H1 (cell line): ENCODE results near the gene SAMD14. TPM values are rescaled to one million over a fixed set of nuclear protein-coding genes. Genes with fewer than 3 reads are reported as not detected.

Experiments
- CTCF ChIA-PET: fragments of 300-600 bp; sonication (Branson Sonifier 250); formaldehyde crosslinking; loops from one replicate; lab custom pipeline; 2021; ENCODE audit not compliant: partially characterized antibody; lab: Charles Lee
- POLR2A ChIA-PET: fragments of 300-600 bp; sonication (Branson Sonifier 250); formaldehyde crosslinking; loops from one replicate; lab custom pipeline; 2021; ENCODE audit warnings: inconsistent platforms; ENCODE audit not compliant: partially characterized antibody; lab: Charles Lee
- DNase-seq, 2 experiments: peaks; one replicate each; pipeline versions ENCODE4 v3.0.0 to v3.0.0-alpha.2; 2010 to 2022; ENCODE audit warnings: low spot score in 2 of 2, low read depth in 1 of 2, mixed read lengths in 1 of 2
- FAIRE-seq: peaks from 2 replicates; lab custom pipeline; 2011; peaks lifted over from hg19 to GRCh38; lab: Jason Lieb, UNC
- H2AFZ ChIP-seq: 2 replicates; pipeline ENCODE4 v1.8.1; 2012; ENCODE audit warnings: low read length, inconsistent platforms
- H2AK5ac ChIP-seq: 2 replicates; pipeline ENCODE4 v1.6.1; 2013; ENCODE audit warnings: low read depth, low read length
- H2BK120ac ChIP-seq: replicated peaks from 2 replicates; pipeline ENCODE3; 2013; ENCODE audit warnings: low read depth, low read length, inconsistent platforms
- H2BK12ac ChIP-seq: 2 replicates; pipeline ENCODE4 v1.6.1; 2013; ENCODE audit warnings: low read depth, low read length
- H2BK15ac ChIP-seq: 2 replicates; pipeline ENCODE4 v1.6.1; 2013; ENCODE audit warnings: low read length
- H2BK20ac ChIP-seq: 2 replicates; pipeline ENCODE4 v1.6.1; 2013; ENCODE audit warnings: low read length
- H2BK5ac ChIP-seq: 2 replicates; pipeline ENCODE4 v1.6.1; 2013; ENCODE audit warnings: low read depth, low read length
- H3K14ac ChIP-seq: 2 replicates; pipeline ENCODE4 v1.6.1; 2013; ENCODE audit warnings: inconsistent platforms; ENCODE audit not compliant: insufficient read length
- H3K18ac ChIP-seq: 2 replicates; pipeline ENCODE4 v1.6.1; 2013; ENCODE audit warnings: low read length; ENCODE audit errors: extremely low read depth
- H3K23ac ChIP-seq: 2 replicates; pipeline ENCODE4 v1.6.1; 2013; ENCODE audit warnings: inconsistent platforms; ENCODE audit not compliant: insufficient read length
- H3K23me2 ChIP-seq: 2 replicates; pipeline ENCODE4 v1.6.1; 2013; ENCODE audit warnings: low read depth, low read length
- H3K27ac ChIP-seq: 2 replicates; pipeline ENCODE4 v1.6.1; 2011; ENCODE audit warnings: low read depth, low read length, inconsistent platforms
- H3K27me3 ChIP-seq, 4 experiments: replicated peaks in 1 of 4; 1 replicate in 1 of 4; 2 replicates in 3 of 4; pipeline versions ENCODE4 v1.6.1 to v1.8.1; 2011 to 2013; ENCODE audit warnings: low read length in 3 of 4, mild to moderate bottlenecking in 3 of 4, inconsistent platforms in 2 of 4, mixed read lengths in 2 of 4, moderate library complexity in 1 of 4; ENCODE audit not compliant: control insufficient read depth in 3 of 4, insufficient read depth in 3 of 4; ENCODE audit errors: extremely low read depth in 1 of 4
- H3K36me3 ChIP-seq, 4 experiments: 2 replicates each; pipeline versions ENCODE4 v1.6.1 to v1.8.1; 2011 to 2013; ENCODE audit warnings: mild to moderate bottlenecking in 4 of 4, low read length in 3 of 4, moderate library complexity in 2 of 4, control low read depth in 1 of 4, inconsistent platforms in 1 of 4; ENCODE audit not compliant: insufficient read depth in 4 of 4, control insufficient read depth in 2 of 4
- H3K4ac ChIP-seq: replicated peaks from 2 replicates; pipeline ENCODE3; 2013; ENCODE audit warnings: low read length, low read depth, mixed read lengths, inconsistent platforms; ENCODE audit not compliant: insufficient read length
- H3K4me1 ChIP-seq, 4 experiments: replicated peaks in 1 of 4; 1 replicate in 1 of 4; 2 replicates in 3 of 4; pipeline versions ENCODE4 v1.6.1 to v1.8.1; 2011 to 2013; ENCODE audit warnings: low read length in 3 of 4, inconsistent platforms in 2 of 4, mixed read lengths in 1 of 4; ENCODE audit not compliant: insufficient read depth in 4 of 4, control insufficient read depth in 3 of 4
- H3K4me2 ChIP-seq, 2 experiments: 2 replicates each; pipeline versions ENCODE4 v1.6.1 to v1.8.1; 2011 to 2013; ENCODE audit warnings: low read depth in 2 of 2, low read length in 2 of 2, control low read depth in 1 of 2, inconsistent platforms in 1 of 2, mild to moderate bottlenecking in 1 of 2; ENCODE audit not compliant: insufficient read depth in 1 of 2
- H3K4me3 ChIP-seq, 4 experiments: fragments of 200-600, 300-600 bp in 1 of 4; sonication (generic), shearing (Covaris generic), sonication (Bioruptor Twin) in 1 of 4; 2 replicates each; pipeline versions ENCODE4 v1.5.1 to v1.8.1; 2011 to 2016; ENCODE audit warnings: low read length in 4 of 4, low read depth in 3 of 4, control low read depth in 2 of 4, inconsistent platforms in 2 of 4, mild to moderate bottlenecking in 2 of 4, mixed read lengths in 1 of 4, moderate library complexity in 1 of 4; ENCODE audit not compliant: insufficient read depth in 2 of 4; ENCODE audit errors: extremely low read depth in 1 of 4
- H3K56ac ChIP-seq: replicated peaks from 2 replicates; pipeline ENCODE3; 2013; ENCODE audit warnings: low read depth, mild to moderate bottlenecking, mixed read lengths, low read length, inconsistent platforms; ENCODE audit not compliant: insufficient read length
- H3K79me1 ChIP-seq: 2 replicates; pipeline ENCODE4 v1.6.1; 2013; ENCODE audit warnings: low read depth, low read length, control low read depth
- H3K79me2 ChIP-seq, 2 experiments: 2 replicates each; pipeline versions ENCODE4 v1.6.1 to v1.8.1; 2012 to 2013; ENCODE audit warnings: low read length in 2 of 2, mild to moderate bottlenecking in 2 of 2, inconsistent platforms in 1 of 2; ENCODE audit not compliant: insufficient read depth in 2 of 2, control insufficient read depth in 1 of 2
- H3K9ac ChIP-seq, 4 experiments: replicated peaks in 1 of 4; 1 replicate in 1 of 4; 2 replicates in 3 of 4; pipeline versions ENCODE4 v1.6.1 to v1.8.1; 2011 to 2013; ENCODE audit warnings: low read depth in 3 of 4, low read length in 3 of 4, control low read depth in 2 of 4, mild to moderate bottlenecking in 2 of 4, moderate library complexity in 2 of 4, inconsistent platforms in 1 of 4; ENCODE audit errors: extremely low read depth in 1 of 4
- H3K9me3 ChIP-seq, 2 experiments: 2 replicates each; pipeline versions ENCODE4 v1.6.1 to v1.8.1; 2012 to 2013; ENCODE audit warnings: mild to moderate bottlenecking in 2 of 2, moderate library complexity in 2 of 2, control low read depth in 1 of 2, inconsistent platforms in 1 of 2, low read depth in 1 of 2, low read length in 1 of 2, mixed read lengths in 1 of 2; ENCODE audit not compliant: insufficient read depth in 2 of 2
- H4K20me1 ChIP-seq, 2 experiments: replicated peaks in 1 of 2; 2 replicates each; pipeline versions ENCODE3 to v1.8.1; 2011 to 2013; ENCODE audit warnings: inconsistent platforms in 2 of 2, low read length in 2 of 2, mild to moderate bottlenecking in 1 of 2; ENCODE audit not compliant: insufficient read depth in 2 of 2, control insufficient read depth in 1 of 2
- H4K5ac ChIP-seq: 2 replicates; pipeline ENCODE4 v1.6.1; 2013; ENCODE audit warnings: low read length, low read depth, mixed read lengths, inconsistent platforms; ENCODE audit not compliant: insufficient read length
- H4K8ac ChIP-seq: 2 replicates; pipeline ENCODE4 v1.8.0; 2013; ENCODE audit warnings: mild to moderate bottlenecking, moderate library complexity, low read length, inconsistent platforms; ENCODE audit not compliant: insufficient read depth; ENCODE audit errors: extremely low read depth
- H4K91ac ChIP-seq: replicated peaks from 2 replicates; pipeline ENCODE3; 2013; ENCODE audit warnings: low read length, mixed read lengths, inconsistent platforms; ENCODE audit not compliant: insufficient read length
- BACH1 ChIP-seq: IDR thresholded peaks from 2 replicates; pipeline ENCODE4 v1.6.1; 2012; ENCODE audit warnings: low read length, improper control_type of control experiment
- GTF2F1 ChIP-seq: IDR thresholded peaks from 2 replicates; pipeline ENCODE4 v1.6.1; 2012; ENCODE audit warnings: low read depth, low read length, improper control_type of control experiment, borderline replicate concordance
- JUN ChIP-seq: IDR thresholded peaks from 2 replicates; pipeline ENCODE4 v1.6.1; 2011; ENCODE audit warnings: low read depth, mild to moderate bottlenecking, improper control_type of control experiment, low read length
- KDM1A ChIP-seq: fragments of 200-600, 300-600 bp; sonication (generic); IDR thresholded peaks from 2 replicates; pipeline ENCODE4 v1.7.1; 2016; ENCODE audit warnings: mild to moderate bottlenecking, low read length, borderline replicate concordance
- POLR2A ChIP-seq, 2 experiments: IDR thresholded peaks; 1 replicate in 1 of 2; 2 replicates in 1 of 2; pipeline ENCODE4 v1.6.1; 2011; ENCODE audit warnings: low read depth in 2 of 2, low read length in 2 of 2, mild to moderate bottlenecking in 2 of 2; ENCODE audit errors: control extremely low read depth in 1 of 2
- RXRA ChIP-seq: IDR thresholded peaks from 2 replicates; pipeline ENCODE4 v1.6.1; 2011; ENCODE audit warnings: low read depth, mild to moderate bottlenecking, low read length, moderate library complexity; ENCODE audit not compliant: insufficient read depth
- TEAD4 ChIP-seq: IDR thresholded peaks from 2 replicates; pipeline ENCODE4 v1.6.1; 2012; ENCODE audit warnings: low read depth, low read length, inconsistent platforms, mixed read lengths
- WGBS, 2 experiments: shearing (Covaris generic) in 1 of 2; methylation state at CpG; one replicate each; pipeline versions ENCODE4 v1.1.6 to v1.1.7; 2013 to 2015; ENCODE audit warnings: low lambda C conversion rate in 2 of 2, mixed read lengths in 2 of 2, inconsistent platforms in 1 of 2, low coverage in 1 of 2, missing lambda C conversion rate in 1 of 2; ENCODE audit not compliant: insufficient replicate concordance in 2 of 2, insufficient coverage in 1 of 2, insufficient read length in 1 of 2; ENCODE audit errors: extremely low coverage in 1 of 2, missing lambda C conversion rate in 1 of 2; 5-methylcytosine and 5-hydroxymethylcytosine counted together
- polyA plus RNA-seq, 7 experiments: library from polyadenylated mRNA; depleted of rRNA in 3 of 7; stranded (reverse) in 5 of 7; unstranded in 2 of 7; fragments of >200 nt in 5 of 7; fragments of 200-250 nt in 2 of 7; gene quantifications; 1 replicate in 5 of 7; 2 replicates in 1 of 7; 4 replicates in 1 of 7; pipeline versions ENCODE4 v1.2.1 to v1.2.3, GENCODE V29; 2011 to 2013; ENCODE audit warnings: missing spikeins in 2 of 7, mixed read lengths in 2 of 7
- total RNA-seq: library from RNA; stranded (reverse); fragmentation: NEBNext Ultra II Directional; extraction: Animal tissue kit (Norgen Biotek cat#: 25700); gene quantifications from 2 replicates; pipeline ENCODE4 v1.2.1, GENCODE V29; 2021
- TF ChIP-seq, protein P1 (sequence below), 3 experiments: IDR thresholded peaks; 1 replicate in 2 of 3; 2 replicates in 1 of 3; pipeline versions ENCODE4 v1.5.1 to v1.6.1; 2011; ENCODE audit warnings: low read length in 3 of 3, mild to moderate bottlenecking in 3 of 3, inconsistent platforms in 2 of 3, low read depth in 1 of 3, moderate library complexity in 1 of 3; ENCODE audit not compliant: insufficient read depth in 1 of 3; ENCODE audit errors: control extremely low read depth in 1 of 3

The SAMD14 gene
- total and polyA plus RNA-seq, 2 of the 8 experiments (the other 6 are each of a cell fraction or from before 2014, with no cell fraction given) = 5.7 to 5.8 TPM

DNA sequence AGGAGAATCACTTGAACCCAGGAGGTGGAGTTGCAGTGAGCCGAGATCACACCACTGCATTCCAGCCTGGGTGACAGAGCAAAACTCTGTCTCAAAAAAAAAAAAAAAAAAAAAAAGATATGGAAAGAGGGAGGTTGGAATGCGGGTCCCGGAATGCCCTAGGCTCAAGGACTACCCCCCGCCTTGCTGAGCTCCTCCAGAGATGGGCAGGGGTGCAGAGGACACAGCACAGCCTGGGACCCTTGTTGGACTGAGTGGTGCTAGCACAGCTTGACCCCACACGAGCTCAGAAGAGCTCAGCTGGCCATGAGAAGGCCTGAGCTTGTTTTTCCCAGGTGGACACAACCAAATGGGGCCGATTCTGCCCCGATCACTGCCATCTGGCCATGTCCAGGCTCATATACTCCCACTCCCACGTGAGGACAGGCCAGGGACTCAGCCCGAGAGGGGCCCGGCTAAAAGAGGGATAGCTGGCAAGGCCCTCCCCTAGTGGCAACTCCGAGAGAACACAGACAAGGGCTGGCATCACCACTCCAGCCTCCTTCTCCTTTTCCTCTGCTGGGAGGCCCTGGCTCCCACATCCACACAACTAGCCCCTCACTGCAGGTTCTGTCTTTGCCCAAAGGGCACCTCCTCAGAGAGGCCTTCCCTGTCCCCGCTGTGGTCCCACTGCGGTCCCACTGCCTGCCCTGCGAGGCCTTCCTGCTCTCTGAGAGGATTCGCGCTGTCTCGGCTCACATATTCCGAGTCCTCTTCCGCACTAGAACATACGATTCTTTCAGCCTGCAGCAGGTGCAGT is 46.8 kb upstream of the SAMD14 start:
- POLR2A ChIA-PET = interaction anchor here (1.1 to 2.5 kb wide), 5 partner anchors 11 to 185 kb away, joined by 4 to 9 read pairs (median 7); partner anchors contain the start of genes COL1A1 and TMEM92
- TF ChIP-seq POLR2A (IDR thresholded peaks at IDR 0.05; ENCODE audit: control extremely low read depth in 1 of 2, low read depth in 2 of 2, low read length in 2 of 2) = no peak
- 0 out of 2 replicates have a peak, but pooled peaks have one; percentile 24 for TF ChIP-seq TEAD4
- TF ChIP-seq RXRA = no peak
- TF ChIP-seq, protein P1, sequence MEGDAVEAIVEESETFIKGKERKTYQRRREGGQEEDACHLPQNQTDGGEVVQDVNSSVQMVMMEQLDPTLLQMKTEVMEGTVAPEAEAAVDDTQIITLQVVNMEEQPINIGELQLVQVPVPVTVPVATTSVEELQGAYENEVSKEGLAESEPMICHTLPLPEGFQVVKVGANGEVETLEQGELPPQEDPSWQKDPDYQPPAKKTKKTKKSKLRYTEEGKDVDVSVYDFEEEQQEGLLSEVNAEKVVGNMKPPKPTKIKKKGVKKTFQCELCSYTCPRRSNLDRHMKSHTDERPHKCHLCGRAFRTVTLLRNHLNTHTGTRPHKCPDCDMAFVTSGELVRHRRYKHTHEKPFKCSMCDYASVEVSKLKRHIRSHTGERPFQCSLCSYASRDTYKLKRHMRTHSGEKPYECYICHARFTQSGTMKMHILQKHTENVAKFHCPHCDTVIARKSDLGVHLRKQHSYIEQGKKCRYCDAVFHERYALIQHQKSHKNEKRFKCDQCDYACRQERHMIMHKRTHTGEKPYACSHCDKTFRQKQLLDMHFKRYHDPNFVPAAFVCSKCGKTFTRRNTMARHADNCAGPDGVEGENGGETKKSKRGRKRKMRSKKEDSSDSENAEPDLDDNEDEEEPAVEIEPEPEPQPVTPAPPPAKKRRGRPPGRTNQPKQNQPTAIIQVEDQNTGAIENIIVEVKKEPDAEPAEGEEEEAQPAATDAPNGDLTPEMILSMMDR (IDR thresholded peaks at IDR 0.05; ENCODE audit: control extremely low read depth in 1 of 3, insufficient read depth in 1 of 3, low read depth in 1 of 3, low read length in 3 of 3) = peak in 2 of 3 experiments; percentile 30 to 34; a peak in 3 of 4 replicates
- TF ChIP-seq BACH1 = no peak
- no peak for TF ChIP-seq JUN
- TF ChIP-seq GTF2F1 = no peak
- TF ChIP-seq KDM1A = no peak

More for the DNA sequence above, 46.8 kb upstream of the SAMD14 start:
- H3K23me2 ChIP-seq = no peaks in the 10 kb centered on the region
- no peaks in the 10 kb centered on the region for H3K36me3 ChIP-seq
- no peak overlapping the region for H3K18ac ChIP-seq
- no peak overlapping the region for H2AFZ ChIP-seq
- H2BK15ac ChIP-seq = peak overlapping the region; percentile 5; the same call in 1 of the 2 replicates
- H2BK5ac ChIP-seq = no peak overlapping the region
- CTCF ChIA-PET = interaction anchor here (0.5 to 17.0 kb wide), 20 partner anchors 8 to 394 kb away, joined by 3 to 299 read pairs (median 4); partner anchors contain the start of genes COL1A1, SGCA and TMEM92
- H4K20me1 ChIP-seq = no peaks in the 10 kb centered on the region
- DNase-seq = no peak
- H4K91ac ChIP-seq = peak overlapping the region; percentile 6
- H3K4me1 ChIP-seq = peaks cover 4 to 20% (median 12%) of the 10 kb centered on the region in 4 experiments
- 82% methylated on average over 20 of the region's 20 CpGs; no CpG with 5 or more reads in 1 of the 2 experiments for WGBS, 2 experiments
- H3K4me2 ChIP-seq = no peak overlapping the region
- peak overlapping the region; percentile 39; the same call in 1 of the 2 replicates for H2BK12ac ChIP-seq
- no peak overlapping the region for H4K5ac ChIP-seq
- no peaks in the 10 kb centered on the region for H3K9me3 ChIP-seq
- no peak overlapping the region for H3K14ac ChIP-seq
- H3K27me3 ChIP-seq = no peaks in the 10 kb centered on the region
- peak overlapping the region; percentile 7; the same call in 1 of the 2 replicates for H4K8ac ChIP-seq
- H2BK20ac ChIP-seq = 0 out of 2 replicates have a peak overlapping the region, but pooled peaks have one; percentile 43
- H3K4ac ChIP-seq = peak overlapping the region; percentile 4
- FAIRE-seq = no peak
- no peaks in the 10 kb centered on the region for H3K79me2 ChIP-seq
- no peak overlapping the region for H3K9ac ChIP-seq
- H3K79me1 ChIP-seq = no peaks in the 10 kb centered on the region
- H2AK5ac ChIP-seq = 0 out of 2 replicates have a peak overlapping the region, but pooled peaks have one; percentile 5
- no peak overlapping the region for H3K23ac ChIP-seq
- no peak overlapping the region for H3K27ac ChIP-seq
- H3K56ac ChIP-seq = no peak overlapping the region
- no peak overlapping the region for H3K4me3 ChIP-seq
- no peak overlapping the region for H2BK120ac ChIP-seq
